Prostate gland (tissue), 2 donors: ENCODE data around the gene NID2. TPM values are rescaled to one million over a fixed set of nuclear protein-coding genes. Genes with fewer than 3 reads are reported as not detected.

Experiments used
- DNase-seq: peaks from one replicate; pipeline ENCODE4 v3.0.0-alpha.2; 2019; ENCODE audit warnings: low spot score
- H3K27ac ChIP-seq, 2 donors: fragments of 200-600 bp; sonication (generic); 2 replicates each; pipeline ENCODE4 v1.5.1; 2017 to 2019
- H3K27me3 ChIP-seq: fragments of 200-600 bp; sonication (generic); replicated peaks from 2 replicates; pipeline ENCODE4 v1.5.1; 2019; ENCODE audit not compliant: insufficient read depth
- H3K36me3 ChIP-seq, 2 donors: fragments of 200-600 bp; sonication (generic); 1 replicate in 1 of 2; 2 replicates in 1 of 2; pipeline versions ENCODE4 v1.5.1 to v1.8.1; 2017 to 2019
- H3K4me1 ChIP-seq: fragments of 200-600 bp; sonication (generic); replicated peaks from 2 replicates; pipeline ENCODE4 v1.5.1; 2019
- H3K4me3 ChIP-seq, 2 donors: fragments of 200-600 bp; sonication (generic); 2 replicates each; pipeline ENCODE4 v1.5.1; 2017 to 2019
- H3K9me3 ChIP-seq: fragments of 200-600 bp; sonication (generic); 2 replicates; pipeline ENCODE4 v1.5.1; 2017
- POLR2A ChIP-seq: fragments of 450-650 bp; IDR thresholded peaks from one replicate; pipeline ENCODE4 v1.6.1; 2016; ENCODE audit warnings: antibody characterized with exemption, mild to moderate bottlenecking
- POLR2AphosphoS5 ChIP-seq: sonication (generic); formaldehyde crosslinking; IDR thresholded peaks from one replicate; pipeline ENCODE4 v1.6.1; 2017; ENCODE audit warnings: antibody characterized with exemption
- WGBS: methylation state at CpG from one replicate; pipeline ENCODE4 v1.1.5; 2018; 5-methylcytosine and 5-hydroxymethylcytosine counted together
- intact Hi-C: fragments of 100-400 bp; cut with DNase I; formaldehyde crosslinking; loops from one replicate; pipeline ENCODE4 v1.14.2; 2022
- total RNA-seq, 2 donors: library from RNA; depleted of rRNA; stranded (reverse); fragments of >200 nt; gene quantifications; one replicate each; pipeline ENCODE4 v1.1.0, GENCODE V29; 2016
- TF ChIP-seq, protein P1 (sequence below), 4 experiments: fragments of 200-600 bp in 2 of 4; fragments of 450-650 bp in 2 of 4; sonication (generic) in 2 of 4; IDR thresholded peaks; 1 replicate in 3 of 4; 2 replicates in 1 of 4; pipeline ENCODE4 v1.5.1; 2016 to 2019; ENCODE audit warnings: antibody characterized with exemption in 4 of 4, mild to moderate bottlenecking in 2 of 4, moderate library complexity in 2 of 4

Gene NID2
- total RNA-seq, 2 donors from 2014 or later: 6.9 to 17.2 TPM

DNA sequence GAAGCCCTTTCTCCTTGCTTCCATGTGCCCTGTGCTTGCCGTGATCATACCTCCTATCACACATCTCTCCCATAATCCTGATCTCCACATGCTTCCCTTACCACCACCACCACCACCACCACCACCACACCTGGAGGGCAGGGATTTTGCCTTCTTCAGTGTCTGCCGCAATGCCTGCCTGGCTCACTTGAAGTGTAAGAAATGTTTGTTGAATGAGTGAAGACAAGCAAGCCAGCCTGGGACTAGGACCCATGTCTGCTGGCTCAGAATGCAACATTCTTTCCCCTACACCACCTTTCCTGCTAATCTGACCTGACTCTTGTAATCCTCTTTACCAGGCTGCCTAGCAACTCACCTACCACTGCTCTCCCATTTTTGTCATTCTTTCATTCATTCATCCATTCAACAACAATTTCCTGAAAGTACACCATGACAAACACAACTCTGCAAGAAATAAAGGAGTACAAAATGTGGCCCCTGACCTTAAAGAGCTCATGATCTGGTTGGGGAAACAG is 3.5 kb upstream of the NID2 start:
- H3K4me1 ChIP-seq: no peaks in the 10 kb centered on the region
- H3K4me3 ChIP-seq: no peak overlapping the region
- no peak for DNase-seq
- 97% methylated on average over 2 of the region's 2 CpGs for WGBS
- no peaks in the 10 kb centered on the region for H3K9me3 ChIP-seq
- no peak overlapping the region for H3K27ac ChIP-seq
- TF ChIP-seq, protein P1, sequence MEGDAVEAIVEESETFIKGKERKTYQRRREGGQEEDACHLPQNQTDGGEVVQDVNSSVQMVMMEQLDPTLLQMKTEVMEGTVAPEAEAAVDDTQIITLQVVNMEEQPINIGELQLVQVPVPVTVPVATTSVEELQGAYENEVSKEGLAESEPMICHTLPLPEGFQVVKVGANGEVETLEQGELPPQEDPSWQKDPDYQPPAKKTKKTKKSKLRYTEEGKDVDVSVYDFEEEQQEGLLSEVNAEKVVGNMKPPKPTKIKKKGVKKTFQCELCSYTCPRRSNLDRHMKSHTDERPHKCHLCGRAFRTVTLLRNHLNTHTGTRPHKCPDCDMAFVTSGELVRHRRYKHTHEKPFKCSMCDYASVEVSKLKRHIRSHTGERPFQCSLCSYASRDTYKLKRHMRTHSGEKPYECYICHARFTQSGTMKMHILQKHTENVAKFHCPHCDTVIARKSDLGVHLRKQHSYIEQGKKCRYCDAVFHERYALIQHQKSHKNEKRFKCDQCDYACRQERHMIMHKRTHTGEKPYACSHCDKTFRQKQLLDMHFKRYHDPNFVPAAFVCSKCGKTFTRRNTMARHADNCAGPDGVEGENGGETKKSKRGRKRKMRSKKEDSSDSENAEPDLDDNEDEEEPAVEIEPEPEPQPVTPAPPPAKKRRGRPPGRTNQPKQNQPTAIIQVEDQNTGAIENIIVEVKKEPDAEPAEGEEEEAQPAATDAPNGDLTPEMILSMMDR (IDR thresholded peaks at IDR 0.05): no peak
- no peak for TF ChIP-seq POLR2A
- TF ChIP-seq POLR2AphosphoS5: no peak
- no peaks in the 10 kb centered on the region for H3K36me3 ChIP-seq
- no peaks in the 10 kb centered on the region for H3K27me3 ChIP-seq
- intact Hi-C loops: loop anchor here (5.0 kb wide), 1 partner anchor 75 kb away; no protein-coding TSS in a partner anchor

DNA sequence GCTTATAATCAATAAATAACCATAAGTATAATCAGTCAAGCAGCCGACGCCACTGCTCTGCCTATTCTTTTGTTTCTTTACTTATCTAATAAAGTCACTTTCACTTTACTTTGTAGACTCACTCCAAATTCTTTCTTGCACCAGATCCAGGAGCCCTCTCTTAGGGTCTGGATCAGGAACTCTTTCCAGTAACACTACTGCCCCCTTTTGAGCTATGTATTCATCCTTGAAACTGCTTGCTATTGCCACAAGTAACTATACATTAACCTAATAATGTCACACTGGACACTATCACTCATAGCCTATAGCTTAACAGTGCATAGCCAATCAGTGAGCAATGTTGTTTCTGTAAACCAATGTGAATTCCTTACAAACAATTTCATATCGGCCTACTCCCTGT is 2.8 kb upstream of the NID2 start:
- no peak overlapping the region for H3K27ac ChIP-seq
- no peaks in the 10 kb centered on the region for H3K4me1 ChIP-seq
- no peaks in the 10 kb centered on the region for H3K9me3 ChIP-seq
- no peaks in the 10 kb centered on the region for H3K27me3 ChIP-seq
- TF ChIP-seq POLR2AphosphoS5 (no peak), POLR2A (no peak)
- TF ChIP-seq, protein P1 (IDR thresholded peaks at IDR 0.05): no peak
- no peaks in the 10 kb centered on the region for H3K36me3 ChIP-seq
- WGBS: 38% methylated on average over 3 of the region's 3 CpGs
- DNase-seq: no peak
- H3K4me3 ChIP-seq: no peak overlapping the region
- intact Hi-C loops: loop anchor here (5.0 kb wide), 1 partner anchor 74 kb away; no protein-coding TSS in a partner anchor

DNA sequence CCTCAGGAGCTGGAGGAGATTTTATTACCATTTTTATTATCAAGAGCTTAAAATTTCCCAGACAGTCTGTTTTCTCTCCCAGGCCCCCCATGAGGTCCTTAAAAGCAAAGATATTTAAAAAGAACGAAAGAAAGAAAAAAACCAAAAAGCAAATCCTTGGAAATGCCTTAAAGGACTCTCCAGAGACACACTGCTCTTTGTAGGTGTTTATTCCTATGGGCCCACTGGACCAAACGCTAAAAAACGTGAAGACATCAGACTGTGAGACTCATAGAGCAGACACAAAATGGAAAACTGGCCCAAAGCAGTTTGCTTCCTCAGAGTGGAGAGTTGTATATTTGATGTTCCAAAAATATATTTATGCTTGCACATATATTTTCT is 1.2 kb upstream of the NID2 start:
- 58% methylated on average over 3 of the region's 3 CpGs for WGBS
- no peaks in the 10 kb centered on the region for H3K9me3 ChIP-seq
- H3K27me3 ChIP-seq: no peaks in the 10 kb centered on the region
- no peaks in the 10 kb centered on the region for H3K36me3 ChIP-seq
- peak overlapping the region in 1 of 2 donors; percentile 45 for H3K4me3 ChIP-seq
- H3K4me1 ChIP-seq: no peaks in the 10 kb centered on the region
- DNase-seq: no peak
- H3K27ac ChIP-seq: peak overlapping the region; percentile 56 to 59
- no peak for TF ChIP-seq POLR2AphosphoS5
- TF ChIP-seq, protein P1 (IDR thresholded peaks at IDR 0.05): no peak
- TF ChIP-seq POLR2A: no peak
- intact Hi-C loops: loop anchor here (5.0 kb wide), 1 partner anchor 73 kb away; no protein-coding TSS in a partner anchor

DNA sequence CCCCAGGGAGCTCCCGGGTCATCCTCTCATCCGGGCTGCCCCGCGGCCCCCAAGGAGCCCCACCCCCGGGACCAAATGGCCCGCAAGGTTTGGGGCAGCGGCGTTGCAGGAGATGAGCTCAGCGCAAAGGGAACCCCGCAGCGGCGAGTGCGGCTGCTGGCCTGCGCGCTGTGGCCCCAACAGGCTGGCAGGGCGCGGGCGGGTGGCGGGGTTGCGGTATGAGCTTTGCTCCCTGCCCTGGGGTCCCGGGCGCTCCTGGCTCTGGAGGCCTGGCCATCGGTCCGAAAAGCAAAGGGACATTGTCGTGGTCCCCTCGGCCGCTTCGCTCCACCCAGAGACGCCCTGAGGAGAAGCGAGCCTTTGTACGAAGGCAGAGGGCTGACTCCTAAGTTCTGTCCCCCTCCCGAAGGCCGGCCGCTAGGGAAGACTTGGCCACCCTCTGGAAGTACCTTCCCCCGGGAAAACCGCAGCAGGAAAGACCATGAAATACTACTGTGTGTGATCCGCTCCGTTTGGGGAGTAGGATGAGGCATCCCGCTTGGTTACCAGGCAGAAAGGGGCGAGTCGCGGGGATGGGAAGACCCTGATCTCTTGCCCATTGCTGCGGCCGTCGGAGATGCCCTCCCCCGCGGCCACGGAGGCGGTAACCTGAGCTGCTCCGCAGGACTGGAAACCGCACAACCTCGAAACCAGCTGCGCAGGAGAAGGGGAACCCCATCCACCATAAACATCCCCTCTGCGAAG is 620 bp upstream of the NID2 start:
- DNase-seq: no peak
- peak overlapping the region; percentile 56 to 59 for H3K27ac ChIP-seq
- H3K4me1 ChIP-seq: no peaks in the 10 kb centered on the region
- H3K4me3 ChIP-seq: peak overlapping the region; percentile 43 to 45
- no peaks in the 10 kb centered on the region for H3K9me3 ChIP-seq
- WGBS: 8% methylated on average over 50 of the region's 54 CpGs
- TF ChIP-seq POLR2AphosphoS5: no peak
- TF ChIP-seq, protein P1 (IDR thresholded peaks at IDR 0.05): no peak
- TF ChIP-seq POLR2A: no peak
- intact Hi-C loops: loop anchor here (5.0 kb wide), 1 partner anchor 72 kb away; no protein-coding TSS in a partner anchor
- no peaks in the 10 kb centered on the region for H3K27me3 ChIP-seq
- no peaks in the 10 kb centered on the region for H3K36me3 ChIP-seq
